Neural cell (in vitro differentiated cells): ENCODE results near the gene ATP4B.

ENCODE experiments used
- CTCF ChIP-seq: fragments of 450-650 bp; IDR thresholded peaks from 2 replicates; pipeline ENCODE4 v1.5.1; 2014; ENCODE audit warnings: antibody characterized with exemption, mild to moderate bottlenecking, moderate library complexity; ENCODE audit not compliant: poor library complexity, severe bottlenecking
- EP300 ChIP-seq: fragments of 450-650 bp; conservative IDR thresholded peaks from 2 replicates; pipeline ENCODE4 v1.6.1; 2014; ENCODE audit warnings: antibody characterized with exemption, mild to moderate bottlenecking, moderate library complexity; ENCODE audit not compliant: poor library complexity, severe bottlenecking
- EZH2 ChIP-seq: fragments of 200-600, 300-800 bp; shearing (Covaris generic), sonication (generic); IDR thresholded peaks from 2 replicates; pipeline ENCODE4 v1.6.1; 2014; ENCODE audit warnings: antibody characterized with exemption, low read length, borderline replicate concordance, mild to moderate bottlenecking; ENCODE audit not compliant: insufficient read depth, poor library complexity, severe bottlenecking
- MXI1 ChIP-seq: fragments of 450-650 bp; conservative IDR thresholded peaks from 2 replicates; pipeline ENCODE4 v1.6.1; 2014; ENCODE audit warnings: antibody characterized with exemption, mild to moderate bottlenecking; ENCODE audit not compliant: poor library complexity, severe bottlenecking
- POLR2AphosphoS5 ChIP-seq: IDR thresholded peaks from 2 replicates; pipeline ENCODE4 v1.6.1; 2012
- SMC3 ChIP-seq: fragments of 450-650 bp; conservative IDR thresholded peaks from 2 replicates; pipeline ENCODE4 v1.6.1; 2014; ENCODE audit warnings: antibody characterized with exemption, mild to moderate bottlenecking, moderate library complexity; ENCODE audit not compliant: poor library complexity
- TAF1 ChIP-seq: IDR thresholded peaks from 2 replicates; pipeline ENCODE4 v1.6.1; 2012; ENCODE audit warnings: low read depth
- TF ChIP-seq, protein P1 (sequence below): IDR thresholded peaks from 2 replicates; pipeline ENCODE4 v1.6.1; 2012; ENCODE audit warnings: borderline replicate concordance

DNA sequence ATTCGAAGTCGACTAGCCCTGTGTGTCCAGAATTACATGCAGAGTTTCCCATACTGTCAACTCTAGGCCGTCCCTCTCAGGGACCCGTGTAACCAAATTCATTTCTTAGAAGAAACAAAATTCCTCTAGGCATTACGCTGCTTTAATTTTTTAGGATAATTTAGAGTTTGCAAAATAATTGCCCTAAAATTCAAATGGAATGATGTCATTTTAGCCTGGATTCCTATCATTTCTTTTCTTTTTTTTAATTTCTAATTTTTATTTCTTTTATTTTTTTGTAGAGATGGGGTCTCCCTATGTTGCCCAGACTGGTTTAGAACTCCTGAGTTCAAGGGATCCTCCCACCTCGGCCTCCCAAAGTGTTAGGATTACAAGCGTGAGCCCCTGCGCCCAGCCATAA, 1.3 kb upstream of the ATP4B start:
- no peak for TF ChIP-seq CTCF
- no peak for TF ChIP-seq MXI1
- TF ChIP-seq EP300: no peak
- TF ChIP-seq EZH2: no peak
- no peak for TF ChIP-seq SMC3
- TF ChIP-seq TAF1: no peak
- TF ChIP-seq POLR2AphosphoS5: no peak
- TF ChIP-seq, protein P1, sequence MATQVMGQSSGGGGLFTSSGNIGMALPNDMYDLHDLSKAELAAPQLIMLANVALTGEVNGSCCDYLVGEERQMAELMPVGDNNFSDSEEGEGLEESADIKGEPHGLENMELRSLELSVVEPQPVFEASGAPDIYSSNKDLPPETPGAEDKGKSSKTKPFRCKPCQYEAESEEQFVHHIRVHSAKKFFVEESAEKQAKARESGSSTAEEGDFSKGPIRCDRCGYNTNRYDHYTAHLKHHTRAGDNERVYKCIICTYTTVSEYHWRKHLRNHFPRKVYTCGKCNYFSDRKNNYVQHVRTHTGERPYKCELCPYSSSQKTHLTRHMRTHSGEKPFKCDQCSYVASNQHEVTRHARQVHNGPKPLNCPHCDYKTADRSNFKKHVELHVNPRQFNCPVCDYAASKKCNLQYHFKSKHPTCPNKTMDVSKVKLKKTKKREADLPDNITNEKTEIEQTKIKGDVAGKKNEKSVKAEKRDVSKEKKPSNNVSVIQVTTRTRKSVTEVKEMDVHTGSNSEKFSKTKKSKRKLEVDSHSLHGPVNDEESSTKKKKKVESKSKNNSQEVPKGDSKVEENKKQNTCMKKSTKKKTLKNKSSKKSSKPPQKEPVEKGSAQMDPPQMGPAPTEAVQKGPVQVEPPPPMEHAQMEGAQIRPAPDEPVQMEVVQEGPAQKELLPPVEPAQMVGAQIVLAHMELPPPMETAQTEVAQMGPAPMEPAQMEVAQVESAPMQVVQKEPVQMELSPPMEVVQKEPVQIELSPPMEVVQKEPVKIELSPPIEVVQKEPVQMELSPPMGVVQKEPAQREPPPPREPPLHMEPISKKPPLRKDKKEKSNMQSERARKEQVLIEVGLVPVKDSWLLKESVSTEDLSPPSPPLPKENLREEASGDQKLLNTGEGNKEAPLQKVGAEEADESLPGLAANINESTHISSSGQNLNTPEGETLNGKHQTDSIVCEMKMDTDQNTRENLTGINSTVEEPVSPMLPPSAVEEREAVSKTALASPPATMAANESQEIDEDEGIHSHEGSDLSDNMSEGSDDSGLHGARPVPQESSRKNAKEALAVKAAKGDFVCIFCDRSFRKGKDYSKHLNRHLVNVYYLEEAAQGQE: no peak
